IMR-90 (cell line): ENCODE measurements around the gene CCDC12.

ENCODE experiments used
- BHLHE40 ChIP-seq: fragments of 150-350 bp; IDR thresholded peaks from 2 replicates; pipeline ENCODE4 v1.6.1; 2016; ENCODE audit warnings: mild to moderate bottlenecking, low read depth, low read length
- CEBPB ChIP-seq: IDR thresholded peaks from 2 replicates; pipeline ENCODE4 v1.6.1; 2012; ENCODE audit warnings: low read depth, low read length, improper control_type of control experiment
- CHD1 ChIP-seq: IDR thresholded peaks from 2 replicates; pipeline ENCODE4 v1.6.1; 2012; ENCODE audit warnings: low read depth, low read length, improper control_type of control experiment
- MAFK ChIP-seq: IDR thresholded peaks from 2 replicates; pipeline ENCODE4 v1.6.1; 2012; ENCODE audit warnings: low read depth, low read length, improper control_type of control experiment
- MAZ ChIP-seq: IDR thresholded peaks from 2 replicates; pipeline ENCODE4 v1.6.1; 2012; ENCODE audit warnings: low read depth, mild to moderate bottlenecking, low read length, improper control_type of control experiment, moderate library complexity, borderline replicate concordance
- MXI1 ChIP-seq: IDR thresholded peaks from 2 replicates; pipeline ENCODE4 v1.6.1; 2012; ENCODE audit warnings: low read depth, mild to moderate bottlenecking, low read length, moderate library complexity, borderline replicate concordance
- NFE2L2 ChIP-seq: fragments of 150-350 bp; IDR thresholded peaks from 2 replicates; pipeline ENCODE4 v1.6.1; 2016; ENCODE audit warnings: low read depth, mild to moderate bottlenecking, low read length
- POLR2A ChIP-seq: IDR thresholded peaks from 2 replicates; pipeline ENCODE4 v1.6.1; 2012; ENCODE audit warnings: mild to moderate bottlenecking, low read depth, low read length
- RAD21 ChIP-seq: IDR thresholded peaks from 2 replicates; pipeline ENCODE4 v1.6.1; 2012; ENCODE audit warnings: low read length, improper control_type of control experiment
- RCOR1 ChIP-seq: IDR thresholded peaks from 2 replicates; pipeline ENCODE4 v1.6.1; 2012; ENCODE audit warnings: mild to moderate bottlenecking, low read length, improper control_type of control experiment; ENCODE audit not compliant: insufficient replicate concordance
- RFX5 ChIP-seq: IDR thresholded peaks from 2 replicates; pipeline ENCODE4 v1.8.0; 2012; ENCODE audit warnings: low read depth, mild to moderate bottlenecking, low read length, moderate library complexity
- SMC3 ChIP-seq: fragments of 150-350 bp; IDR thresholded peaks from 2 replicates; pipeline ENCODE4 v1.6.1; 2016; ENCODE audit warnings: low read depth, mild to moderate bottlenecking, antibody characterized with exemption, low read length, moderate library complexity
- TF ChIP-seq, protein P1 (sequence below): conservative IDR thresholded peaks from 2 replicates; pipeline ENCODE4 v1.5.1; 2012; ENCODE audit warnings: mild to moderate bottlenecking, low read depth, low read length, improper control_type of control experiment
- TF ChIP-seq, protein P2 (sequence below): fragments of 150-350 bp; IDR thresholded peaks from 2 replicates; pipeline ENCODE4 v1.6.1; 2017; ENCODE audit warnings: mild to moderate bottlenecking, antibody characterized with exemption, low read length, low read depth

DNA sequence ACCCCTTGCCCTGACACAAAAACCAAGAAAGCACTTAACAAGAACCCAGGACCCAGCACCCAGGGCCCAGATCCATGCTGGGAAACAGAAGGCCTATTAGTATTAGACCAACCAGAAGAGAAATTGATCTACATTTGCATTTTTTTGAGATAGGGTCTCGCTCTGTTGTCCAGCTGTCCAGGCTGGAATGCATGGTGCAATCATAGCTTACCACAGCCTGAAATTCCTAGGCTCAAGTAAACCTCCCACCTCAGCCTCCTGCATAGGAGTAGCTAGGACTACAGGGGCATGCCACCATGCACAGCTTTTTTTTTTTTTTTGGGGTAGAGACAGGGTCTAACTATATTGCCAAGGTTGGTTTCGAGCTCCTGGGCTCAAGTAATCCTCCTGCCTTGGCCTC is 26.4 kb downstream of the CCDC12 start:
- TF ChIP-seq CHD1 (no peak), RAD21 (no peak), RFX5 (no peak), POLR2A (no peak), MAFK (no peak), SMC3 (no peak), MXI1 (no peak), BHLHE40 (no peak), RCOR1 (no peak), MAZ (no peak), NFE2L2 (no peak), CEBPB (no peak)
- TF ChIP-seq, protein P1, sequence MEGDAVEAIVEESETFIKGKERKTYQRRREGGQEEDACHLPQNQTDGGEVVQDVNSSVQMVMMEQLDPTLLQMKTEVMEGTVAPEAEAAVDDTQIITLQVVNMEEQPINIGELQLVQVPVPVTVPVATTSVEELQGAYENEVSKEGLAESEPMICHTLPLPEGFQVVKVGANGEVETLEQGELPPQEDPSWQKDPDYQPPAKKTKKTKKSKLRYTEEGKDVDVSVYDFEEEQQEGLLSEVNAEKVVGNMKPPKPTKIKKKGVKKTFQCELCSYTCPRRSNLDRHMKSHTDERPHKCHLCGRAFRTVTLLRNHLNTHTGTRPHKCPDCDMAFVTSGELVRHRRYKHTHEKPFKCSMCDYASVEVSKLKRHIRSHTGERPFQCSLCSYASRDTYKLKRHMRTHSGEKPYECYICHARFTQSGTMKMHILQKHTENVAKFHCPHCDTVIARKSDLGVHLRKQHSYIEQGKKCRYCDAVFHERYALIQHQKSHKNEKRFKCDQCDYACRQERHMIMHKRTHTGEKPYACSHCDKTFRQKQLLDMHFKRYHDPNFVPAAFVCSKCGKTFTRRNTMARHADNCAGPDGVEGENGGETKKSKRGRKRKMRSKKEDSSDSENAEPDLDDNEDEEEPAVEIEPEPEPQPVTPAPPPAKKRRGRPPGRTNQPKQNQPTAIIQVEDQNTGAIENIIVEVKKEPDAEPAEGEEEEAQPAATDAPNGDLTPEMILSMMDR, result no peak
- TF ChIP-seq, protein P2, sequence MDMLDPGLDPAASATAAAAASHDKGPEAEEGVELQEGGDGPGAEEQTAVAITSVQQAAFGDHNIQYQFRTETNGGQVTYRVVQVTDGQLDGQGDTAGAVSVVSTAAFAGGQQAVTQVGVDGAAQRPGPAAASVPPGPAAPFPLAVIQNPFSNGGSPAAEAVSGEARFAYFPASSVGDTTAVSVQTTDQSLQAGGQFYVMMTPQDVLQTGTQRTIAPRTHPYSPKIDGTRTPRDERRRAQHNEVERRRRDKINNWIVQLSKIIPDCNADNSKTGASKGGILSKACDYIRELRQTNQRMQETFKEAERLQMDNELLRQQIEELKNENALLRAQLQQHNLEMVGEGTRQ, result no peak
